Measurements from ENCODE around the gene C6orf62. TPM values are rescaled to one million over a fixed set of nuclear protein-coding genes. Genes with fewer than 3 reads are reported as not detected.
"Not testable (repeated sequence)": the region's sequence is repeated elsewhere in the genome, so short reads cannot be mapped to it uniquely, and the experiment has no call there.

C6orf62 gene
- total RNA-seq, 2 experiments from 2014 or later = 110 to 112 TPM

DNA sequence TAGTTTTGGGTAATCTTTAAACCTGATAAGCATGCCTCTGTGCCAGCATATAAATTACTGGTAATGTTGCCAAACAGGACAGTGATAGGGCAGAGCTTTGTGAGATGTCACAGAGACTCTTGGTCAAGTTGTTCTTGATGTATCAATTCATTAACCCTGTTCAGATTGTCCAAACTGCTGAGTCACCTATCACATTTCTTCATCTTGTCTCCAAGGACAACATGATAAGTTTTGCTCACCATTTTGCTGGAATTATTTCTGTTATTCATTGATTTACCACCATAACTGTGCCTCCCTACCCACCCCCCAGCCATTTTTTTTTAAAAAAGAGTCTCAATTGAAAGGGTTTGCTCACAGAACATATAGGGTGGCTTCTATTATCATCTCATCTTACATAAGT is 36.3 kb upstream of the C6orf62 start:
- Mint-ChIP-seq H3K27ac (no peak overlapping the region), H3K4me1 (ENCODE audit: low read depth) (no peaks in the 10 kb centered on the region), H3K36me3 (ENCODE audit: low read depth) (no peaks in the 10 kb centered on the region), H3K4me3 (no peak overlapping the region), H3K27me3 (ENCODE audit: low read depth) (peaks cover 3% of the 10 kb centered on the region), H3K9me3 (no peaks in the 10 kb centered on the region)
- CTCF ChIA-PET = interaction anchor here (1.1 to 1.2 kb wide), 2 partner anchors 9 to 174 kb away, joined by 3 read pairs; no protein-coding TSS in a partner anchor
- intact Hi-C loops (cut with micrococcal nuclease) = no loop called here
- no peak for DNase-seq

- H3K36me3 Mint-ChIP-seq (ENCODE audit: low read depth); H3K27ac Mint-ChIP-seq; H3K4me1 Mint-ChIP-seq (ENCODE audit: low read depth); intact Hi-C loops (cut with micrococcal nuclease); H3K4me3 Mint-ChIP-seq; H3K27me3 Mint-ChIP-seq (ENCODE audit: low read depth); H3K9me3 Mint-ChIP-seq; DNase-seq: not testable (repeated sequence)
- CTCF ChIA-PET = interaction anchor here (1.1 kb wide), 1 partner anchor 173 kb away, joined by 3 read pairs; no protein-coding TSS in a partner anchor
These were observed 35.4 kb upstream of the C6orf62 start for GRCh38 chr6:24754378-24754777.

DNA sequence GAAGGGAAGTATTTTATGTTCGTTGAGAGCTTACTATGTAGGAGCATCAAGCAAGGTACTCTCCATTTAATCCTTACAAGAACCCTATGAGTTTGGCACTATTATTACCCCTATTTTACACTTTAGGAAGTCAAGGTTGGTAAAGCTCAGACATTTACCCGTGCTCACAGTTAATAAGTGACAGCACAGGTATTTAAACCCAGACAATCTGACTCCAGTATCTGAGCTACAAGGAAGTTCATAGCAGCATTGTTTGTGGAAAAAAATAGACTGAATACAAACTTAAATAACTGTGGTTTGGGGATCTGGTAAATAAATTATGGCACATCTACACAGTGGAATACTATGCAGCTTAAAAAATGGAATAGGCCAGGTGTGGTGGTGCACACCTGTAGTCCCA is 34.6 kb upstream of the C6orf62 start:
- DNase-seq = no peak
- no peaks in the 10 kb centered on the region for H3K9me3 Mint-ChIP-seq
- no peaks in the 10 kb centered on the region for H3K36me3 Mint-ChIP-seq (ENCODE audit: low read depth)
- peaks cover 3% of the 10 kb centered on the region for H3K27me3 Mint-ChIP-seq (ENCODE audit: low read depth)
- H3K4me3 Mint-ChIP-seq = no peak overlapping the region
- H3K4me1 Mint-ChIP-seq (ENCODE audit: low read depth) = no peaks in the 10 kb centered on the region
- CTCF ChIA-PET = interaction anchor here (0.6 kb wide), 1 partner anchor 152 kb away, joined by 3 read pairs; no protein-coding TSS in a partner anchor
- intact Hi-C loops (cut with micrococcal nuclease) = no loop called here
- no peak overlapping the region for H3K27ac Mint-ChIP-seq

DNA sequence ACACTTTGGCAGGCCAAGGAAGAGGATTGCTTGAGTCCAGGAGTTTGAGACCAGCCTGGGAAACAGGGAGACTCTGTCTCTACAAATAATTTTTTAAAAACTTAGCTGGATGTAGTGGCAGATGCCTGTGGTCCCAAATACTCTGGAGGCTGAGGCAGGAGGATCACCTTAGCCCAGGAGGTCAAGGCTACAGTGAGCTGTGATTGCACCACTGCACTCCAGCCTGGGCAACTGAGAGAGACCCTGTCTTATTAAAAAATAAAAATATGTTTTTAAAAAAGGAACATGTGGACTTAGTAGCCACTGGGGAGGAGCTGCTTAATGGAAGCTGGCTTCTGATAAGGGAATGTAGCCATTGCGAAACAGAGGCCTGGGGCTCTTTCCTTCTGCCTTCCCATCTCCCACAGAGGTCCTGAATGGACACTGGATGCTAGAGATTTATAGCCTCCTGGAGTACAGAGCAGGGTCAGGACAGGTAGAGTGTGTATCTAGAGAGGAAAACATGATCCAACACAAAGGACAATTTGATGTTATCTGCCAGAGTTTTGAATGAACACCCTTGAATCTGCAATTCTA is 34.1 kb upstream of the C6orf62 start:
- intact Hi-C loops (cut with micrococcal nuclease) = no loop called here
- no peak overlapping the region for H3K4me3 Mint-ChIP-seq
- H3K4me1 Mint-ChIP-seq (ENCODE audit: low read depth) = no peaks in the 10 kb centered on the region
- no peaks in the 10 kb centered on the region for H3K36me3 Mint-ChIP-seq (ENCODE audit: low read depth)
- CTCF ChIA-PET = interaction anchor here (0.6 kb wide), 1 partner anchor 152 kb away, joined by 3 read pairs; no protein-coding TSS in a partner anchor
- no peaks in the 10 kb centered on the region for H3K9me3 Mint-ChIP-seq
- H3K27ac Mint-ChIP-seq = no peak overlapping the region
- no peak for DNase-seq
- H3K27me3 Mint-ChIP-seq (ENCODE audit: low read depth) = peaks cover 6% of the 10 kb centered on the region

GRCh38 chr6:24752503-24752902 is 33.5 kb upstream of the C6orf62 start:
- no peaks in the 10 kb centered on the region for H3K9me3 Mint-ChIP-seq
- CTCF ChIA-PET = no interaction called here

DNA sequence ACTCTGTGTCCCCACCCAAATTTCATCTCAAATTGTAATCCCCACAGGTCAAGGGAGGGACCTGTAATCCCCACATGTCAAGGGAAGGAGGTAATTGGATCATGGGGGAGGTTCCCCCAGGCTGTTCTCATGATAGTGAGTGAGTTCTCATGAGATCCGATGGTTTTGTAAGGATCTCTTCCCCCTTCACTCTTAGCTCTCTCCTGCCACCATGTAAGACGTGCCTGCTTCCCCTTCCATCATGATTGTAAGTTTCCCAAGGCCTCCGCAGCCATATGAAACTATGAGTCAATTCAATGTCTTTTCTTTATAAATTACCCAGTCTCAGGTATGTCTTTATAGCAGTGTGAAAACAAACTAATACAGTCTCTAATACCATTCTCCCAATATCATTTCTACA is 31.9 kb upstream of the C6orf62 start:
- intact Hi-C loops (cut with micrococcal nuclease); DNase-seq; H3K27ac Mint-ChIP-seq; H3K36me3 Mint-ChIP-seq (ENCODE audit: low read depth); H3K9me3 Mint-ChIP-seq; H3K4me1 Mint-ChIP-seq (ENCODE audit: low read depth); H3K27me3 Mint-ChIP-seq (ENCODE audit: low read depth); CTCF ChIA-PET; H3K4me3 Mint-ChIP-seq: not testable (repeated sequence)

More at GRCh38 chr6:24752503-24752902, 33.5 kb upstream of the C6orf62 start:
- H3K27ac Mint-ChIP-seq = no peak overlapping the region
- intact Hi-C loops (cut with micrococcal nuclease) = no loop called here
- H3K4me3 Mint-ChIP-seq = no peak overlapping the region
- no peak for DNase-seq
- no peaks in the 10 kb centered on the region for H3K36me3 Mint-ChIP-seq (ENCODE audit: low read depth)
- peaks cover 7% of the 10 kb centered on the region for H3K27me3 Mint-ChIP-seq (ENCODE audit: low read depth)
- H3K4me1 Mint-ChIP-seq (ENCODE audit: low read depth) = no peaks in the 10 kb centered on the region

- Mint-ChIP-seq H3K27ac (no peak overlapping the region), H3K9me3 (no peaks in the 10 kb centered on the region), H3K4me1 (ENCODE audit: low read depth) (peaks cover 4% of the 10 kb centered on the region), H3K27me3 (ENCODE audit: low read depth) (peaks cover 7% of the 10 kb centered on the region), H3K4me3 (no peak overlapping the region), H3K36me3 (ENCODE audit: low read depth) (no peaks in the 10 kb centered on the region)
- intact Hi-C loops (cut with micrococcal nuclease) = no loop called here
- CTCF ChIA-PET = interaction anchor here (1.0 kb wide), 1 partner anchor 165 kb away, joined by 5 read pairs; no protein-coding TSS in a partner anchor
- no peak for DNase-seq
These were observed 30.3 kb upstream of the C6orf62 start for GRCh38 chr6:24749297-24749696.

DNA sequence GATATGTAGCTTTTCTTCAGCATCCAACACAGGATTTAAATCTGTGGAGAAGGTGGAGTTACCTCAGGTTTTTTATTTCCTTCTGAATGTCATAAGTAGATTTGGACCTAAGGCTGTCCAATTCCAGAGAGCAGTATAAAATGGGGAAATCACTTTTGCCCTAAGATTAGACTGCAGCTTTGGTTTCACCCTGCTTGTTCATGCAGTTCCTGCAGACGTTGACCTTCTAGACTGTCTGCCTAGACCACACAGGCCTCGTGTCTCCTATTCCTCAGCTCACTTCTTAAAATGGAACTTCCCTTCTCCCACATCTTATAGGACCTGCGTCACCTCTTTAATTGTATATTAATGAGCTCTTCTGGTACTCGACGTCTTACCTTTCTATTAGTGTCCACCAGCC is 26.0 kb upstream of the C6orf62 start:
- no peaks in the 10 kb centered on the region for H3K9me3 Mint-ChIP-seq
- no peak overlapping the region for H3K4me3 Mint-ChIP-seq
- intact Hi-C loops (cut with micrococcal nuclease) = no loop called here
- DNase-seq = no peak
- peaks cover 28% of the 10 kb centered on the region for H3K4me1 Mint-ChIP-seq (ENCODE audit: low read depth)
- CTCF ChIA-PET = interaction anchor here (1.7 to 2.1 kb wide), 2 partner anchors 26 to 163 kb away, joined by 4 to 8 read pairs; partner anchors contain the start of gene C6orf62
- H3K27me3 Mint-ChIP-seq (ENCODE audit: low read depth) = peaks cover 4% of the 10 kb centered on the region
- H3K27ac Mint-ChIP-seq = peak overlapping the region; percentile 19
- no peaks in the 10 kb centered on the region for H3K36me3 Mint-ChIP-seq (ENCODE audit: low read depth)

DNA sequence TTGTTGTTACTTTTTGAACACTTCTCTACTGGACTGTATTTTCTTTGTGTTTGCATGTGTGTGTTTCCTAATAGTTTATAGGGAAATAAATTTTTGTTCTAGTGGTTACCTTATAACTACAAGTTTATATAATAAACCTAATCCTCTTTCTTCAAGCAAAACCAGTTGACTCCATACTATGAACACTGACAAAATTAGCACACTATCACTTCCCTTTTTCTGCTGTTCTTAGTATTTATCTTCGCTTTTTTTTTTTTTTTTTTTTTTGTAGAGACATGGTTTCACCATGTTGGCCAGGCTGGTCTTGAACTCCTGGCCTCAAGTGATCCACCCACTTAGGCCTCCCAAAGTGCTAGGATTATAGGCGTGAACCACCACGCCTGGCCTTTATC is 25.0 kb upstream of the C6orf62 start:
- no peak for DNase-seq
- intact Hi-C loops (cut with micrococcal nuclease) = loop anchor here (1.0 to 2.0 kb wide), 6 partner anchors 23 to 263 kb away; partner anchors contain the start of genes ACOT13, KIAA0319 and TDP2
- Mint-ChIP-seq H3K9me3 (no peaks in the 10 kb centered on the region), H3K27ac (peak overlapping the region; percentile 88), H3K27me3 (ENCODE audit: low read depth) (peaks cover 4% of the 10 kb centered on the region), H3K4me1 (ENCODE audit: low read depth) (peaks cover 28% of the 10 kb centered on the region), H3K36me3 (ENCODE audit: low read depth) (no peaks in the 10 kb centered on the region), H3K4me3 (peak overlapping the region; percentile 13)
- CTCF ChIA-PET = interaction anchor here (1.1 to 2.1 kb wide), 2 partner anchors 24 to 25 kb away, joined by 3 to 8 read pairs; partner anchors contain the start of gene C6orf62

GRCh38 chr6:24743265-24743943 is 24.4 kb upstream of the C6orf62 start:
- intact Hi-C loops (cut with micrococcal nuclease) = loop anchor here (1.0 to 2.0 kb wide), 6 partner anchors 22 to 264 kb away; partner anchors contain the start of genes ACOT13, KIAA0319 and TDP2
- peaks cover 4% of the 10 kb centered on the region for H3K27me3 Mint-ChIP-seq (ENCODE audit: low read depth)
- peak; percentile 75 for DNase-seq
- no peaks in the 10 kb centered on the region for H3K36me3 Mint-ChIP-seq (ENCODE audit: low read depth)
- CTCF ChIA-PET = interaction anchor here (0.7 to 2.1 kb wide), 10 partner anchors 16 to 313 kb away, joined by 3 to 8 read pairs (median 3); partner anchors contain the start of gene C6orf62
- no peaks in the 10 kb centered on the region for H3K9me3 Mint-ChIP-seq
- H3K4me1 Mint-ChIP-seq (ENCODE audit: low read depth) = peaks cover 28% of the 10 kb centered on the region
- H3K4me3 Mint-ChIP-seq = peak overlapping the region; percentile 13
- peak overlapping the region; percentile 88 for H3K27ac Mint-ChIP-seq

DNA sequence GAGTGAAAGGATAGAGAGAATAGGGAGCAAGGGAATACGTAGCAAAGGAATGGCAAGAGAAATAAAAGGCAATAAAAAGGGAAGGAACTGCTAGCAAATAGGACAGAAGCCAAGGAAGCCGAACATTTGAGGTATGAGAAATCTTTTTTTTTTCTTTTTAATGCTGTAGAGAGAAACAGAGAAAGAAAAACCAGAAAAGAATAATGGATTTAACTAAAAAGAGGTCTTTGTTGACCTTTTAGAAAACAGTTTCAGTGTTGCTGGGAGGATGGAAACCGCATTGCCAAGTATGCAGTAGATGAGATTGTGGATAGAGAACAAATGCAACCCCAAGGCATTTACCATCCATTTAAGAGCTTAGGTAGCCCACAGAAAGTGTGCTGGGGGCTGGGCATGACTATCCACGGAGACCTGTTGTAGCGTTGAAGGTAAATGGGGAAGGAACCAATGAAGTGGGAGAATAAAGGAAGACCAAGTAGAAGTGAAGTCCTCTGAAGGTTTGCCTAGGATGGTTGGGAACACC is 23.3 kb upstream of the C6orf62 start:
- intact Hi-C loops (cut with micrococcal nuclease) = loop anchor here (2.0 kb wide), 1 partner anchor 75 kb away; the partner anchor contains the start of genes ACOT13 and TDP2
- no peak overlapping the region for H3K4me3 Mint-ChIP-seq
- CTCF ChIA-PET = interaction anchor here (1.0 to 1.6 kb wide), 4 partner anchors 17 to 276 kb away, joined by 3 to 8 read pairs (median 3); no protein-coding TSS in a partner anchor

GRCh38 chr6:24740861-24741260 is 21.9 kb upstream of the C6orf62 start:
- intact Hi-C loops (cut with micrococcal nuclease) = no loop called here
- no peak for DNase-seq
- no peaks in the 10 kb centered on the region for H3K27me3 Mint-ChIP-seq (ENCODE audit: low read depth)
- H3K9me3 Mint-ChIP-seq = no peaks in the 10 kb centered on the region
- no peak overlapping the region for H3K27ac Mint-ChIP-seq
- H3K4me1 Mint-ChIP-seq (ENCODE audit: low read depth) = peaks cover 28% of the 10 kb centered on the region
- no peaks in the 10 kb centered on the region for H3K36me3 Mint-ChIP-seq (ENCODE audit: low read depth)
- CTCF ChIA-PET = interaction anchor here (0.6 kb wide), 1 partner anchor 33 kb away, joined by 4 read pairs; no protein-coding TSS in a partner anchor
- H3K4me3 Mint-ChIP-seq = no peak overlapping the region

More for the DNA sequence above, 23.3 kb upstream of the C6orf62 start:
- Mint-ChIP-seq H3K4me1 (ENCODE audit: low read depth) (peaks cover 28% of the 10 kb centered on the region), H3K36me3 (ENCODE audit: low read depth) (no peaks in the 10 kb centered on the region), H3K9me3 (no peaks in the 10 kb centered on the region), H3K27ac (no peak overlapping the region), H3K27me3 (ENCODE audit: low read depth) (no peaks in the 10 kb centered on the region)
- no peak for DNase-seq
